ENCODE data around the gene OR6B1.

DNA sequence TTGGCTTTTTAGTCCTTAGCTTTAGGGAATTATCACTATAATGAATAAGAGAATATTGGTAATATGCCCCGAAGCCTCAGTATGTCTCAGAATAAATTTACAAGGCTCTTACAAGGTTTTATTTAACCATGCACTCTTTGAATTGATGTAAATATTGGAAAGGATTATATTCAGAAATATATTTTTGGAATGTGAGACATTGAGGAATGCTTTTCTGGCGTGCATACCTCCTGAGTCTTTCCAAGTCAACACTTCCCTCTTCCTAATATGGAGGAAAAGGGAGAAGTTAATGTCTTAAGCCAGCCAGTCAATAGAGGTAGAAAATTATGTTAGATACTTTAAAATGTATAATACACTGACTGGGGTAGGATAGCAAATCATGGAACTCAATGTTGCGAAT lies 46.7 kb upstream of the OR6B1 start:
- TF ChIP-seq, protein P1, sequence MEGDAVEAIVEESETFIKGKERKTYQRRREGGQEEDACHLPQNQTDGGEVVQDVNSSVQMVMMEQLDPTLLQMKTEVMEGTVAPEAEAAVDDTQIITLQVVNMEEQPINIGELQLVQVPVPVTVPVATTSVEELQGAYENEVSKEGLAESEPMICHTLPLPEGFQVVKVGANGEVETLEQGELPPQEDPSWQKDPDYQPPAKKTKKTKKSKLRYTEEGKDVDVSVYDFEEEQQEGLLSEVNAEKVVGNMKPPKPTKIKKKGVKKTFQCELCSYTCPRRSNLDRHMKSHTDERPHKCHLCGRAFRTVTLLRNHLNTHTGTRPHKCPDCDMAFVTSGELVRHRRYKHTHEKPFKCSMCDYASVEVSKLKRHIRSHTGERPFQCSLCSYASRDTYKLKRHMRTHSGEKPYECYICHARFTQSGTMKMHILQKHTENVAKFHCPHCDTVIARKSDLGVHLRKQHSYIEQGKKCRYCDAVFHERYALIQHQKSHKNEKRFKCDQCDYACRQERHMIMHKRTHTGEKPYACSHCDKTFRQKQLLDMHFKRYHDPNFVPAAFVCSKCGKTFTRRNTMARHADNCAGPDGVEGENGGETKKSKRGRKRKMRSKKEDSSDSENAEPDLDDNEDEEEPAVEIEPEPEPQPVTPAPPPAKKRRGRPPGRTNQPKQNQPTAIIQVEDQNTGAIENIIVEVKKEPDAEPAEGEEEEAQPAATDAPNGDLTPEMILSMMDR (IDR thresholded peaks at IDR 0.05; ENCODE audit: low read depth, low read length, poor library complexity, severe bottlenecking) = no peak
- TF ChIP-seq EZH2phosphoT487 (IDR thresholded peaks at IDR 0.05; ENCODE audit: borderline replicate concordance, low read length) = no peak

All from DOHH2 (cell line).